ENCODE results near the gene GREM2.
A peak's percentile ranks its signal among the peaks of the same experiment; 100 is the strongest.

GREM2 gene

GRCh38 chr1:240503036-240503435 is 108.9 kb downstream of the GREM2 start:
- no peaks in the 10 kb centered on the region for H4K20me1 ChIP-seq (ENCODE audit: insufficient read depth, low read length)
- H3K79me2 ChIP-seq (ENCODE audit: low read length), result no peaks in the 10 kb centered on the region
- H3F3A ChIP-seq (ENCODE audit: insufficient read depth, low read length), result peaks cover 18% of the 10 kb centered on the region
- no peaks in the 10 kb centered on the region for H3K9me2 ChIP-seq (replicated peaks; ENCODE audit: insufficient read depth, low read length)
- DNase-seq, result no peak
- H3K36me3 ChIP-seq (replicated peaks; ENCODE audit: insufficient read depth, low read length), result no peaks in the 10 kb centered on the region
- TF ChIP-seq EZH2phosphoT487 (IDR thresholded peaks at IDR 0.05; ENCODE audit: low read length) (no peak), EZH2 (optimal IDR thresholded peaks at IDR 0.05; ENCODE audit: low read depth, low read length) (no peak)
- TF ChIP-seq, protein P1, sequence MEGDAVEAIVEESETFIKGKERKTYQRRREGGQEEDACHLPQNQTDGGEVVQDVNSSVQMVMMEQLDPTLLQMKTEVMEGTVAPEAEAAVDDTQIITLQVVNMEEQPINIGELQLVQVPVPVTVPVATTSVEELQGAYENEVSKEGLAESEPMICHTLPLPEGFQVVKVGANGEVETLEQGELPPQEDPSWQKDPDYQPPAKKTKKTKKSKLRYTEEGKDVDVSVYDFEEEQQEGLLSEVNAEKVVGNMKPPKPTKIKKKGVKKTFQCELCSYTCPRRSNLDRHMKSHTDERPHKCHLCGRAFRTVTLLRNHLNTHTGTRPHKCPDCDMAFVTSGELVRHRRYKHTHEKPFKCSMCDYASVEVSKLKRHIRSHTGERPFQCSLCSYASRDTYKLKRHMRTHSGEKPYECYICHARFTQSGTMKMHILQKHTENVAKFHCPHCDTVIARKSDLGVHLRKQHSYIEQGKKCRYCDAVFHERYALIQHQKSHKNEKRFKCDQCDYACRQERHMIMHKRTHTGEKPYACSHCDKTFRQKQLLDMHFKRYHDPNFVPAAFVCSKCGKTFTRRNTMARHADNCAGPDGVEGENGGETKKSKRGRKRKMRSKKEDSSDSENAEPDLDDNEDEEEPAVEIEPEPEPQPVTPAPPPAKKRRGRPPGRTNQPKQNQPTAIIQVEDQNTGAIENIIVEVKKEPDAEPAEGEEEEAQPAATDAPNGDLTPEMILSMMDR (IDR thresholded peaks at IDR 0.05; ENCODE audit: low read length), result no peak
- peak overlapping the region; percentile 69 for H3K4me2 ChIP-seq (ENCODE audit: low read depth, low read length)
- H3K9ac ChIP-seq (ENCODE audit: low read length), result peak overlapping the region; percentile 20
- H3K4me1 ChIP-seq (ENCODE audit: low read length), result peaks cover 40% of the 10 kb centered on the region
- peak overlapping the region; percentile 81 for H3K27ac ChIP-seq (ENCODE audit: low read length)
- H3K9me3 ChIP-seq (replicated peaks; ENCODE audit: insufficient read depth, low read length), result no peaks in the 10 kb centered on the region
- H2AFZ ChIP-seq (ENCODE audit: low read length), result peak overlapping the region; percentile 40
- no peaks in the 10 kb centered on the region for H3K27me3 ChIP-seq (replicated peaks; ENCODE audit: insufficient read depth, low read length)
- peak overlapping the region; percentile 10; the same call in 1 of the 2 replicates for H3K4me3 ChIP-seq (ENCODE audit: low read length)

DNA sequence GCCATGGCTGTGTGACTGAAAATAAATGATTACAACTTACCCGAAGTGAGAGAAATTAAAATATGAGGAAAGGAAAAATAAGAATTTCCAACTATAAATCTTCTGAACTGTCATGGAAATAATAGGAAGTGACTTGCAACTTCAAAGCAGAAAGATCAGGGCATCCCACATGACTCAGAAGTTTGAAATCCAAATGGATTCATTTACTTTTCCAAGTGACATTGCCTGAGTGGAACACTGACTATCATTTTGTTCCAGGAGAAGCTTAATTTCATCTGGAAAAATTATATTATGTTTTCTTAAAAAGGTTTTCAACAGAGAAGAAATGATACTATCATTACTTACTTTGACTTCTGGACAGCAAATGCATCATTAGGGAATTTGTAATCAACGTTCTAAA is 110.8 kb downstream of the GREM2 start:
- TF ChIP-seq EZH2 (optimal IDR thresholded peaks at IDR 0.05; ENCODE audit: low read depth, low read length) (no peak), EZH2phosphoT487 (IDR thresholded peaks at IDR 0.05; ENCODE audit: low read length) (no peak)
- TF ChIP-seq, protein P1 (IDR thresholded peaks at IDR 0.05; ENCODE audit: low read length), result no peak
- Histone ChIP-seq H3K27me3 (replicated peaks; ENCODE audit: insufficient read depth, low read length) (no peaks in the 10 kb centered on the region), H3K4me3 (ENCODE audit: low read length) (no peak overlapping the region), H3K4me2 (ENCODE audit: low read depth, low read length) (no peak overlapping the region), H3F3A (ENCODE audit: insufficient read depth, low read length) (peaks cover 18% of the 10 kb centered on the region), H4K20me1 (ENCODE audit: insufficient read depth, low read length) (no peaks in the 10 kb centered on the region), H3K9me2 (replicated peaks; ENCODE audit: insufficient read depth, low read length) (no peaks in the 10 kb centered on the region), H3K79me2 (ENCODE audit: low read length) (no peaks in the 10 kb centered on the region), H3K36me3 (replicated peaks; ENCODE audit: insufficient read depth, low read length) (no peaks in the 10 kb centered on the region), H3K9ac (ENCODE audit: low read length) (no peak overlapping the region), H3K4me1 (ENCODE audit: low read length) (peaks cover 40% of the 10 kb centered on the region), H3K9me3 (replicated peaks; ENCODE audit: insufficient read depth, low read length) (no peaks in the 10 kb centered on the region), H2AFZ (ENCODE audit: low read length) (no peak overlapping the region), H3K27ac (ENCODE audit: low read length) (no peak overlapping the region)
- DNase-seq, result no peak

- no peaks in the 10 kb centered on the region for H3K9me2 ChIP-seq (replicated peaks; ENCODE audit: insufficient read depth, low read length)
- H3F3A ChIP-seq (ENCODE audit: insufficient read depth, low read length), result peaks cover 18% of the 10 kb centered on the region
- H3K36me3 ChIP-seq (replicated peaks; ENCODE audit: insufficient read depth, low read length), result no peaks in the 10 kb centered on the region
- TF ChIP-seq, protein P1 (IDR thresholded peaks at IDR 0.05; ENCODE audit: low read length), result no peak
- TF ChIP-seq EZH2phosphoT487 (IDR thresholded peaks at IDR 0.05; ENCODE audit: low read length), result no peak
- no peak for TF ChIP-seq EZH2 (optimal IDR thresholded peaks at IDR 0.05; ENCODE audit: low read depth, low read length)
- peaks cover 40% of the 10 kb centered on the region for H3K4me1 ChIP-seq (ENCODE audit: low read length)
- no peaks in the 10 kb centered on the region for H3K27me3 ChIP-seq (replicated peaks; ENCODE audit: insufficient read depth, low read length)
- DNase-seq, result no peak
- H3K79me2 ChIP-seq (ENCODE audit: low read length), result no peaks in the 10 kb centered on the region
- no peak overlapping the region for H2AFZ ChIP-seq (ENCODE audit: low read length)
- H3K4me2 ChIP-seq (ENCODE audit: low read depth, low read length), result no peak overlapping the region
- H3K27ac ChIP-seq (ENCODE audit: low read length), result no peak overlapping the region
- H3K9me3 ChIP-seq (replicated peaks; ENCODE audit: insufficient read depth, low read length), result no peaks in the 10 kb centered on the region
- H4K20me1 ChIP-seq (ENCODE audit: insufficient read depth, low read length), result no peaks in the 10 kb centered on the region
- H3K4me3 ChIP-seq (ENCODE audit: low read length), result no peak overlapping the region
- H3K9ac ChIP-seq (ENCODE audit: low read length), result no peak overlapping the region
Measured at GRCh38 chr1:240500647-240501046, 111.3 kb downstream of the GREM2 start.

Measured in MM.1S (cell line).